GM19023 (cell line): ENCODE results near the gene SPINK1.
"Not testable (repeated sequence)": the region's sequence is repeated elsewhere in the genome, so short reads cannot be mapped to it uniquely, and the experiment has no call there.

Experiments used
- ATAC-seq: cut with Tn5 transposase; IDR thresholded peaks from one replicate; pipeline ENCODE4 v1.9.1; 2021; ENCODE audit warnings: mild to moderate bottlenecking, moderate library complexity; ENCODE audit not compliant: unreplicated experiment

SPINK1 gene

DNA sequence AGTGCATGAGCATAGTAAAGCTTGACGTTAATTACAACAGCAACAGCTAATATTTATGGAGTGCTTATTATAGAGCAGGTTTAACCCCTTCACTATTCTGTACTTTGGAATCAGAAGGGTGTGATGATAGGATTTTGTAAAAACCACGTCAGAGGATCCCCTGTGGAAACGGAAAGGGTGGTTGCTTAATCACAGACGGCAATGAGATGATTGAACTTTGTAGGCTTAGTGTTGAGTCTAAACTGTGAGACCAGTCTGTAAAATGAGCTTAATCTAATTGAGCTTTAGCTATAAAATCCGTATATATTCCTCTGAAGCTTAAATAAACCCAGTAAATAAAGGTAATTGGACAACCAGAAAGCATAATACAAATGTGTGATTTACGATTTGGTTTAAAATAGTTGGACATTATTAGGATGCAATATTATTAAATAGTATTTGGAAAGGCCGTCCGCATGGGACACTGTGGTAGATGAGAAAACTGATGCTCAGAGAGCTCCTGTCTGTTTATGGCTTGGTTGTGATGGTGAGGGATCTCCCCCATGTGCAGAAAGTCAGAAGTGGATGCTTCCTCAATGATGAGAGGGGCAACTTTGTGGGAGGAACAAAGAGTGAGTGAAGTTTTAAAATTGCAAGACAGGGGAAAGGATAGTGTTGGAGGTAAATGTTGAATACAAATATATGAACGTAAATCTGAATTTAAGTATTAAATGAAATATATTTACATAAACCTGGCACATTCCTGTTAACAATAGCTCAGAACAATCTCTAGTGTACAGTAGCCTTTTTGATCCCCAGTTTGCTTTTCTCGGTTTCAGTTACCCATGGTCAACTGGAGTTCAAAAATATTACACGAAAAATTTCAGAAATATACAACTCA is 23.7 kb upstream of the SPINK1 start:
- ATAC-seq: no peak

DNA sequence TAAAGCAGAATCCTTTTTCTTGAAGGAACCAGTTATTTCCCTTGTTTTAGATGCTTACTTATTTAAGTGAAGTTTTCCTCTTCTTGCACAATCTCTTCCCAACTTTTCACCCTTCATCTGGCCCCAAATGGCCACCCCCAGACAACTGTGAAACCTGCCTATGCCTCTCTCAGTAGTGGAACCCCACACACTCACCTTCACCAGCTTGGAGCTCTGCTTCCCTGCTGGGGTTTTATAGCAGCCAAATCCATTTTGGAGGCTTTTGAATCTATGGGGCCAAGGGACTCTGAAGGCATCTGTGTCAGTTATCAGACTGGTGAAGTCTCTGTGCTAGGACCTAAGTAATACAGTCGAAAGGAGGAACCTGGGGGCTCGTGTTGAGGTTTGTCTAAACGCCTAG is 22.9 kb upstream of the SPINK1 start:
- ATAC-seq: no peak

GRCh38 chr5:147853372-147853987 is 22.0 kb upstream of the SPINK1 start:
- ATAC-seq: no peak

DNA sequence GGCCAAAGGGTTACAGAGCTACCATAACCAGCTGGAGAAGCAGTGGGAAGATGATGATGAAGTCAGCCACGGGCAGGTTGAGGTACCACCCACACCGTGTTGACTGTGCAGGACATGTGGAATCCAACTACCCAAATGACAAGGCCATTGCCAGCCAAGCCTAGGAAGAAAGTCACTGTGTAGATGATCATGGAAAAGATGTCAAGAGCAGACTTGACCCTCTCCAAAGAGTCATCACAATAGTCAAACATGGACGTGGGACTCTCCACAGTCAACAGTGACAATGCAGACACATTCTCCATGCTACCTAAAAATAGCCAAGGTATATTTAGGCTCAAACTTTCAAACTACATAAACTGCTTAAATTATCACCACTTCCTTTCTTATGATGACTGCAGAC is 20.9 kb upstream of the SPINK1 start:
- no peak for ATAC-seq

DNA sequence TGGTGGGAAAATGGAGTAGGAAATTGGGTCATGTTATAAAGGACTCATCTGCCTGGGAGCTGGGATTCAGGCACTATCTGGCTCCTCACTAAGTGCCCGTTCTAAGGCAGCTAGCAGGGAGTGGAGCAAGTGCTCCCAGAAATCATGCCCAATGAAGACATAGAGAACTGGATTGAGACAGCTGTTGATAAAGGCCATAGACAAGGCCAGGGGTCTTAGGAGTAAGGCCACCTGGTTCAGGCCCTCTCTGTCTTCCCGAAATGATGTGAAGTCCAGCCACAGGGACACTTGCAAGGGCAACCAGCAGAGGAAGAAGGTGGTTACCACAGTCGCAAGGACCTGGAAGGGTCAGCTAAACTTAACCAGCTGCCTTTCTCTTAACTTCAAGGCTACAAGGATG is 20.1 kb upstream of the SPINK1 start:
- no peak for ATAC-seq

DNA sequence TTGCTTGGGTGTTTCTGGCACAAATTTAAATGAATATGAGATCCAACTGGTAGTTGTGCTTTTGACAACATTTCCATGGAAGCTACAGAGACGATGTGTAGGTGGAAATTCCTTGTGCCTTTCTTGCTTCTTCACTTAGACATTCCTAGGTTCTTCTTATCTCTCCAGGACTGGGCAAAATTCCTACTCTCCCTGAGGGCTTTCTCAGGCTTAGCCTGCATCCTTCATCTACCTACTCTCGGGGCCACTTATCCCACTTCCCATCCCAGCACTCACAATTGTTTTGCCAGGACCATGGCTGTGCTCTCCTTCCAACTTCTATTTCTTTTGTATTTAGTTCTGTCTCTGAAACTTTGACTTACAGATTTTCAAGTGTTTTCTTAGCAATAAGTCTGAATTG is 17.8 kb upstream of the SPINK1 start:
- no peak for ATAC-seq

DNA sequence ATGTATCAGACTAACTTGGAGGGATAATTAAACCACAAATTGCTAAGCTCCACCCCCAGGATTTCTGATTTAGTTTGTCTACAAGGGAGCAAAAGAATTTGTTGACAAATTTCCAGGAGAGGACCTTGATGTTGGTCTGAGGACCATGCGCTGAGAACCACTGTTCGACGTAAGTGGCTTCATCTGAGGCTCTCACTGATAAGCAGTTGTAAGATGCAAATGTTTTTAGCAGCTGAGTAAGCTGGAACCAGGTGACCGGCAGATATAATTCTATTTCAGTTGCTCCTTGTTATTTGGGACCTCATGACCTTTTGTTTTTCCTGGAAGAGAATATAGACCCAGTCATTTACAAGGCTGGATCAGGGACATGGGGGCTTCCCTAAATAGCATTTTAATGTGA is 14.1 kb upstream of the SPINK1 start:
- ATAC-seq: no peak

GRCh38 chr5:147844846-147845245 is 13.4 kb upstream of the SPINK1 start:
- ATAC-seq: no peak

DNA sequence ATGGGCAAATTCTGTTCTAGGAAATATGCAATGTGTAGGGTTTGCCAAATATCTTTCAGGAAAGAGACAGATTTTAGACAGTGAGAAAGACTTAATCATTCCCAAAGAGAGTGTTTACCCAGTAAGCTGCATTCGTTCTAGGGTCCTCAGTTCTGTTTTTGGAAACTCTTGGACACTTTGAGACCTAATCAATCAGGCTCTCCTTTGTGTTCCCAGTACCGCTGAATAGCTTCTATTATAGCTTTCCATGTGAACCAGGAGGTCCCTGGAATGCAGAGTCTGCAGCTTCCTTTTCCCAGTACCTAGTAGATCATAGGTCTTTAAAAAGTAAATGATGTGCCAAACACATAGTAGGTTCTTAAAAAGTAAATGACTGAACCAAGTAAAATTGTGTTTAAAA is 11.4 kb upstream of the SPINK1 start:
- ATAC-seq: no peak

GRCh38 chr5:147836439-147836838 is 5.0 kb upstream of the SPINK1 start:
- no peak for ATAC-seq

GRCh38 chr5:147835386-147835798 is 3.9 kb upstream of the SPINK1 start:
- ATAC-seq: no peak

GRCh38 chr5:147832541-147832940 is 1.1 kb upstream of the SPINK1 start:
- ATAC-seq: no peak

GRCh38 chr5:147830035-147830434 is 1.4 kb downstream of the SPINK1 start:
- ATAC-seq: no peak

GRCh38 chr5:147827017-147827416 is 4.5 kb downstream of the SPINK1 start:
- not testable (repeated sequence) for ATAC-seq

GRCh38 chr5:147826361-147826760 is 5.1 kb downstream of the SPINK1 start:
- no peak for ATAC-seq

GRCh38 chr5:147822686-147823491 is 8.6 kb downstream of the SPINK1 start:
- peak; percentile 71 for ATAC-seq

- not testable (repeated sequence) for ATAC-seq
Observed at GRCh38 chr5:147822222-147822621, 9.2 kb downstream of the SPINK1 start.

- no peak for ATAC-seq
Observed at GRCh38 chr5:147821766-147822165, 9.7 kb downstream of the SPINK1 start.

DNA sequence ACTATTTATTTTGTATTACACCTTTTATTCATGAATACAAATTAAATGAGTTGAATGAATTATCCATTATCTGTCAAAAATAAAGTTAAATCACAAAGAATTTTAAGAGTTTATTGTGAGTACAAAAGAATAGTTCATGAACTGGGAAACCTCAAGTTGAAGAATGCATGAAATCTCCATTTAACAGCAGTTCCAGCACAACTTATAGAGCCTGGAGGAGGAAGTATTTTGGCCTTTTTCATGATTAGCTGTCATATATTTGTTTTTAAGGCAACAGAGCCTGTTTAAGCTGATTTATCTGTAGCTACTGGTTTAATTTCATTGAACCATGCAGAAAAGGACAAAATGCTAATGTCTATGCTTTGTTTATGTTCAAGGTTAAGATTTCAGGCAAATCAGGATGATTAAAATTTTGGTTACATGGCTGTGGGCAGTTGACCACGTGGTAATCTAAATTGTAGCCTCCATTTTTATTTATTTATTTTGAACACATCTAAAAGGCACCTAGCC is 12.2 kb downstream of the SPINK1 start:
- no peak for ATAC-seq

- ATAC-seq: no peak
Observed at GRCh38 chr5:147818290-147818689, 13.2 kb downstream of the SPINK1 start.

DNA sequence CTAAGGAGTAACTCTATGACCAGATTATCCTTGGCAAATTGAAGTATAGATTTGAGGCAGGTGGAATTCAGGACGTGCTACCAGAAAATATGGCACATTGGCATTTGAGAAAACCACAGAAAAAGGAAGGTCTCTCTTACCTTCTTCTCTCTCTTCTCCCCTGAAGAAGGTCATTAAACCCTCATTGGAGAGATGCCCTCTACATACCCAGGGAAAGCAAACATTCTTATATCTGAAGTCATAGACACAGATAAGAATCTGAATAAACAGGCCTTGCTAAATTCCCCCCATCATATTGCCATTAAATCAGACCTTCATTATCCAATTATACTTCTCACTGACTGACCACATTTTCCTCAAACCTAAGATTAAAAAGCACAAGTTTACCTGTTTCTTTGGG is 17.8 kb downstream of the SPINK1 start:
- no peak for ATAC-seq
